Glomerular endothelial cell (primary cell): ENCODE data around the gene CPSF4. TPM values are rescaled to one million over a fixed set of nuclear protein-coding genes. Genes with fewer than 3 reads are reported as not detected.
"Not testable (repeated sequence)": the region's sequence is repeated elsewhere in the genome, so short reads cannot be mapped to it uniquely, and the experiment has no call there.

Source experiments
- DNase-seq: peaks from one replicate; pipeline ENCODE4 v3.0.0-alpha.2; 2011; ENCODE audit warnings: low read depth, low spot score; ENCODE audit errors: extremely low read depth
- total RNA-seq: library from RNA; depleted of rRNA; stranded (reverse); fragments of >200 nt; gene quantifications from 2 replicates; pipeline ENCODE4 v1.2.3, GENCODE V29; 2015

CPSF4 gene
- total RNA-seq, 1 donor from 2014 or later = 28.9 TPM

GRCh38 chr7:99407872-99408378 is 30.8 kb upstream of the CPSF4 start:
- no peak for DNase-seq

GRCh38 chr7:99408379-99409191 is 30.2 kb upstream of the CPSF4 start, which contains the start of the genes BUD31 and PDAP1:
Gene BUD31 (plus strand): TSS chr7:99408969. CDS start chr7:99411093, 2,124 bp downstream.
Gene PDAP1 (minus strand): TSS chr7:99408597. CDS start chr7:99408548, 49 bp downstream.
- DNase-seq = peak; percentile 85

DNA sequence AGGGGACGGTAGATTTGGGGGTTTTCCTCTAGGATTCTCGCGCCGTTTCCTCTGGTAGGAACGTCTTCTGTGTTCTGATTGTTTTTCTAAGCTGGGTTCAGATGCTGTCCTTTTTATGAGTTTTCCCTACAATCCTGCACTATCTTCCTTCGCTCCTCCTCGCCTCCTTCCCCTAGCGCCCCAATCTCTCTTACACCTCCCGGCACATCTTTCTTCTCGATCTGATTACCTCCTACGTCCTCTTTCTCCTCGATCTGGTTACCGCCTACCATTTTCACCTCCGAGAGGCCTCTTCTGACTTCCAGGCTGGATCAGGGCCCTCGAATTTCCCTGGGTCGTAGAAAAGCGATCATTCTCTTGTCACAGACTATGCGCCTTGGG is 29.6 kb upstream of the CPSF4 start:
- no peak for DNase-seq

DNA sequence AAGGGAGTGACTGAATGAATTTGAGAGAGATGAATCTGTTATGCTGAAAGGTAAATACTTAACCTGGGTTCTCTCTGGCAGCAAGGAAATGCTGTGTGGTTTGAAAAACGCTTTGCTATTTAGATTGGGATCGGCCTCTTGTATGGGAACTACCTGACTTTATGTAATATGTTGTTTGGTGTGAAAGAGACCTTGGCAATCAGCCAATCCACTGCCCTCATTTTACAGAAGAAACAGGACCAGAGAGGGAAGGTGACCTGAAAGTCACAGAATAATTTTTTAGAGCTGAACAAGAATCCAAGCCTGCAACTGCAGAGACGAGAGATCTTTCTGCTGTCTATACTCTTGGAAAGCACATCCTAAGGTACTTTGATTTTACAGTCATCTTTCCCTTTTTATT is 28.9 kb upstream of the CPSF4 start:
- no peak for DNase-seq

- DNase-seq = no peak
These were observed 28.1 kb upstream of the CPSF4 start for GRCh38 chr7:99410635-99411034.

GRCh38 chr7:99415513-99416127 is 23.1 kb upstream of the CPSF4 start:
- not testable (repeated sequence) for DNase-seq

- no peak for DNase-seq
These were observed 20.5 kb upstream of the CPSF4 start for GRCh38 chr7:99418260-99418659.

DNA sequence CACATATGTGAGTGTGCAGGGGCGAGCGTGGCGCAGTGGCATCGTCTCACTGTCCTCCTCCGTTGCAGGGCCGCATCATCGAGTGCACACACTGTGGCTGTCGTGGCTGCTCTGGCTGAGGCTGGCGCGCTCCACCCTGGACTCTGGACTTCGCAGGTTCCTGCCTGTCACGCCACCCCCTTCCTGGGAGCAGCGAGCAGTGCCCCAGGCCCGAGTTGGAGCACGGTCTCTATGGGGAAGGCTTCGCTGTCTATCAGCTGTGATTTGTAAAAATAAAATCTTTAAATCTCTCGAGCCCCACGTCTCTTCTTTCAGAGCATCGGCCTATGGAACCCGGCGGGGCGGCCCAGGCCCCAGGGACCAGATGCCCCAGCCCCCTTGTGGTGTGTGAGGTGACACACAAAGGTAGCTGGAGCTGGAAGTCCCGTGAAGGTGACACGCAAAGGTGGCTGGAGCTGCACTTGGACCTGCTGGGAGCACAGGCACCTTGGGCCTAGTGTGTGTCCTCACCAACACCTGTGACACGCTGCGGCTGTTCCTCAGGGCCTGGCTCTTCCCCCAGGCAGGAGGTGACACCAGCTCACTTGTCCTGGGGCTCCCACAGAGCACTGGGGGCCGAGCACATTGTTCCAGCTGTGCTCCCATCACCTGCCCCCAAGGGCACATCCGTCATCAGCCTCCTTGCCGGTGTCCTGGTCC is 19.3 kb upstream of the CPSF4 start:
- no peak for DNase-seq

GRCh38 chr7:99420213-99420612 is 18.5 kb upstream of the CPSF4 start:
- no peak for DNase-seq

DNA sequence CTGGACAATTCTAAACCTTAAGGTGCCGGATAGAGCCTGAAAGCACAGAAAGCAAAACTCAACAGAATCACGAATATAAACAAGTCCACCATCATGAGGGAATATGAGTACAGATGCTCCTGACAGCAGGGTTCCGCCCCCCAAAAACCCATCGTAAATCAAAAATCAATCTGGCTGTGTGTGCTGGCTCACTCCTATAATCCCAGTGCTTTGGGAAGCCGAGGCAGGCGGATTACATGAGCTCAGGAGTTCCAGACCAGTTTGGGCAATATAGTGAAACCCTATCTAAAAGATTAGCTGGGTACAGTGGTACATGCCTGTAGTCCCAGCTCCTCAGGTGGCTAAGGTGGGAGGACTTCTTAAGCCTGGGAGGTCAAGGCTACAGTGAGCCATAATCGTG is 17.8 kb upstream of the CPSF4 start:
- no peak for DNase-seq

DNA sequence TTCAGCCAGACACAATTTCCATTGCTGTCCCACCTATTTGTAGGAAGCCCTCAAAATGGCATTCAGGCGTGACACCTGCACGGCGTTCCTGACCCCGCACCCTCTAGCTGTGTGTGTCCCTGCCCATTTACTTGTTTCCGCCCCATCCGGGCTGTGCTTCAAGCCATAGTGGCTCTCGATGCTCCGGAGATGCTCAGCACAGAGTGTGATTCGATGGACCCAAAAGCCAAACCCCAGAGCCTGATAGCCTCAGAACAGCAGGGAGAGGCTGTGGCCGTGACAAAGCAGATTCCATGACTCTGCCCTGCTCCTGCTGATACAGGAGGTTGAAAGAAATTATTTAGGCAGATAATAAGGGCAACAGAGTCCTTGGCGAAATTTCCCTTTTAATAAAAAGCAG is 16.6 kb upstream of the CPSF4 start:
- DNase-seq = no peak

DNA sequence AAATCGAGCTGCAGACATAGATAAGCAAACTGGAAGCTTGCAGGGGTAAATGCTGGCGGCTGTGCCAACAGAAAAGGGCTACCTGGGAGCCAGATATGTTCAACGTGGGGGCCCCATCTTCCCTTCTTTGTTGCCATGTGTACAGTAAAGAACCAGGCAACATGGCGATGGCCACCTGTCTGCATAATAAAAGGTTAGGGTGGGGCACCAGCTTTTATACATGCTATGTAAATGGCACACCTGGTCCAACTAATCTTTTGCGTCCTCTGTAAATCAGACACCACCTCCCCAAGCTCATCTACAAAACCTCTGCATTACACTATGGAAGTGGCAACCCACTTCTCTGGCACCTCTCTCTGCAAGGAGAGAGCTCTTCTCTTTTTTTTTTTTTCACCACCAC is 16.1 kb upstream of the CPSF4 start:
- DNase-seq = no peak

GRCh38 chr7:99424932-99425730 is 13.6 kb upstream of the CPSF4 start:
- no peak for DNase-seq

DNA sequence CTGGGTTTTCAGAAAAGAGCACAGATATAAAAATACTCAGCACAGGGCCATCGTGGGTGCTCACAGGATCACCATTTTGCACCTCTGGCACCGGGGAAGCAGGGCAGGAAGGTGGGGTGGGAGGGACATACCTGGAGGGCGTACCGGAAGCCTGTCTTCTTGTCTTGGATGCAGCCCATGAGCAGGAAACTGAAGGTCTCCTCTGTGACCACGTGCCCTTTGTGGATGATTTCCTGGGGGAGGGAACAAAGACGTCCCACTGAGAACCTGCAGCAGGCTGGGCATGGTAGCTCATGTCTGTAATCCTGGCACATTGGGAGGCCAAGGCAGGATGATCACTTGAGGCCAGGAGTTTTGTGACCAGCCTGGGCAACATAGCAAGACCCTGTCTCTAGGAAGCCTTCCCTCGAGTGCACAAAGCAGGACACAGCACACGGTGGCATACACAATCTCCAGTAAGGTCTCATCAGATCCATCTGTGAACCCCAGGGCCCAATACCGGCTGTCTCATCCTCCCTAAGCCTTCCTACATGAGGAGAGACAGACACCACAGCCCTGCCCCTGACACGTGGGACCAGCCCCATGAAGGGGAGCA is 9.7 kb upstream of the CPSF4 start:
- DNase-seq = no peak

DNA sequence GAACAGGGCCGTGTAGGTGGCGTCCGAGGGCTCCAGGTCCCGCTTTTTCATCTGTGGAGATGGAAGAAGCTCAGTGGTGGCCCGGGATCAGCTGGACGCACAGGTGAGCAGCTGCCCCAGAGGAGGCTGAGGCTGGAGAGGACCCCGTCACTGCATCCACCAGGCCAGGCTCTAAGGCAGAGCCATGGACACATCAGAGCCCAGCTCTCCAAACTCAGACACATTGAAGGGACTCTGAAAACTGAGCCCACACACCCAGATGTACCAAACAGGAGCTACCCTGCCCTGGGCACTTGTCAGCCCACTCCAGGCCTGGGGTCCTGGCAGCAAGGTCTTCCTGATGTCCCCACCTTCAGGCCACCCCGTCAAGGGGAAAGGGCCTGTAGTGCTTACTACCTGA is 9.0 kb upstream of the CPSF4 start:
- DNase-seq = no peak

DNA sequence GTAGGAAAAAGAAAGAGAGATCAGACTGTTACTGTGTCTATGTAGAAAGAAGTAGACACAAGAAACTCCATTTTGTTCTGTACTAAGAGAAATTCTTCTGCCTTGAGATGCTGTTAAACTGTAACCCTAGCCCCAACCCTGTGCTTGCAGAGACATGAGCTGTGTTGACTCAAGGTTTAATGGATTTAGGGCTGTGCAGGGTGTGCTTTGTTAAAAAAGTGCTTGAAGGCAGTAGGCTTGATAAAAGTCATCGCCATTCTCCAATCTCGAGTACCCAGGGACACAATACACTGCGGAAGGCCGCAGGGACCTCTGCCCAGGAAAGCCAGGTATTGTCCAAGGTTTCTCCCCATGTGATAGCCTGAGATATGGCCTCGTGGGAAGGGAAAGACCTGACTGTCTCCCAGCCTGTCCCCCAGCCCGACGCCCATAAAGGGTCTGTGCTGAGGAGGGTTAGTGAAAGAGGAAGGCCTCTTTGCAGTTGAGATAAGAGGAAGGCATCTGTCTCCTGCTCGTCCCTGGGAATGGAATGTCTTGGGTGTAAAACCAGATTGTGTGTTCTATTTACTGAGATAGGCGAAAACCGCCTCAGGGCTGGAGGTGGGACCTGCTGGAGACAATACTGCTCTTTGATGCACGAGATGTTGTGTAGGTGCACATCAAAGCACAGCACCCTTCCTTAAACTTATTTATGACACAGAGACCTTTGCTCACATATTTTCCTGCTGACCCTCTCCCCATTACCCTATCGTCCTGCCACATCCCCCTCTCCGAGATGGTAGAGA is 6.8 kb upstream of the CPSF4 start:
- DNase-seq = not testable (repeated sequence)

GRCh38 chr7:99433158-99433557 is 5.6 kb upstream of the CPSF4 start:
- no peak for DNase-seq

DNA sequence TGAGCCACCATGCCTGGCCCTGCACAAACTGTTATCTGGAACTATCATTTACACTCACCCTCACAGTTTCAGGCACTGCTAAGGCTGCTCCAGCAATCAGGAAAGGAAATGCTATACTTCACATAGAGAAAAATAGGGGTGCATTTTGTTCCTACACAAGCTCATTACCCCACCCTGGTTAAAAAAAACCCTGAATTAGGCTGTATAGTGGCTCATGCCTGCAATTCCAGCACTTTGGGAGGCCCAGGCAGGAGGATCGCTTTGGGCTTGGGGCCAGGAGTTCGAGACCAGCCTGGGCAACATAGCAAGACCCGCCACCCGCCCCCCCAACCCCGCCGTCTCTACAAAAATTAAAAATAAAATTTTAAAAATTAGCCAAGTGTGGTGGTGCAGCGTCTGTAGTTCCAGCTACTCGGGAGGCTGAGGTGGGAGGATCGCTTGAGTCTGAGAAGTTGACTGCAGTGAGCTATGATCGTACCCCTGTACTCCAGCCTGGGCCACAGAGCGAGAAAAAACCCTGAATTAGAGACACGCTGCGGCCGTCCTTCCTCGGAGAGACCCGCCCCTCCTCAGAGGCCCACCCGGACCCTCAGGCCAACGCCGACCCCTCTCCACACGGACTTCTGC is 684 bp upstream of the CPSF4 start:
- no peak for DNase-seq

GRCh38 chr7:99440195-99440594 is 1.5 kb downstream of the CPSF4 start:
- no peak for DNase-seq
